Forelimb muscle (tissue), 1 donor: ENCODE data around the gene HOATZ. TPM values are rescaled to one million over a fixed set of nuclear protein-coding genes. Genes with fewer than 3 reads are reported as not detected.

Experiments
- DNase-seq: peaks from one replicate; pipeline ENCODE4 v3.0.0-alpha.2; 2013; ENCODE audit warnings: low read depth
- polyA plus RNA-seq: library from polyadenylated mRNA; unstranded; fragments of 120-200 nt; gene quantifications from one replicate; pipeline ENCODE4 v1.2.1, GENCODE V29; 2013; ENCODE audit not compliant: insufficient read length

HOATZ gene
- not detected for polyA plus RNA-seq

GRCh38 chr11:111514216-111515031 lies at the start of gene HOATZ:
Gene HOATZ (plus strand): TSS chr11:111514778. CDS start chr11:111514785, 7 bp downstream.
- DNase-seq, result no peak

DNA sequence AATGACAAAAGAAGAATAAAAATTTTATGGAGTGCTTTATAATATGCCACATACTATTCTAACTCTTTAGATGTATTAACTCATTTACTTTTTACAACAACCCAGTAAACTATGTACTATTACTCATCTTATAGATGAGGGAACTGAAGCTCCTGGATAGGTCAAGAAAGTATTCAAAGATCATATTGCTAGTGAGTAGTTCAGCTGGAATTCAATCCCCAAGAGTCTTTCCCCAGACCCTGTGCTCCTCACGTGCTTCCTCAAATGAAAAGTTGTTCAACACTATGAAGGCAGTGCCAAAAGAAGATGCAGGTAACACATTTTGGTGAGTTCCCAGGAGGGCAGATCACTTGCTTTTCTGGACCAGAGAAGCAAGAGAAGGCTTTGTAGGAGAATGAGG lies 49.2 kb upstream of the HOATZ start:
- DNase-seq, result no peak

DNA sequence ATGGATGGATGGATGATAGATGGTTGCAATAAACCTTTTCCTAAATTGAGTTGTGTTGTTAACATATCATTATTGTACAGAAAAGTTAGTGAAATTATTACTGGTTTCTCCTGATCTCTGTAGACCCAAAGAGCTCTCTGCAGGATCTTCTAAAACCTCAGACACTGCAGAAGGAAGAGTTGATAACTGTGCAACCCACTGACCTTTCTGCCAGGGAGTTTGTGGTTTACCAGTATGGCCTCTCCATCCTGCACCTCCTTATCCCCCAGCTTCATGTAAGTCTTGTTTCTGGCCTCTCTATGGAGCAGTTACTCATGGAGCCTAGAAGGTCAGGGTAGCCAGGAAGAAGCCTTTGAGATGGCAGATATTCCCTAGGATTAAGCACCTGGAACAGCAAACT lies 48.0 kb upstream of the HOATZ start:
- DNase-seq, result no peak

GRCh38 chr11:111469200-111469599 lies 45.4 kb upstream of the HOATZ start:
- no peak for DNase-seq

- DNase-seq, result no peak
Measured at GRCh38 chr11:111472228-111472627, 42.4 kb upstream of the HOATZ start.

- no peak for DNase-seq
Measured at GRCh38 chr11:111474432-111474831, 40.1 kb upstream of the HOATZ start.

GRCh38 chr11:111476366-111476765 lies 38.2 kb upstream of the HOATZ start:
- no peak for DNase-seq

- DNase-seq, result peak; percentile 9
Measured at GRCh38 chr11:111476956-111477355, 37.6 kb upstream of the HOATZ start.

GRCh38 chr11:111477898-111478297 lies 36.7 kb upstream of the HOATZ start:
- DNase-seq, result no peak

DNA sequence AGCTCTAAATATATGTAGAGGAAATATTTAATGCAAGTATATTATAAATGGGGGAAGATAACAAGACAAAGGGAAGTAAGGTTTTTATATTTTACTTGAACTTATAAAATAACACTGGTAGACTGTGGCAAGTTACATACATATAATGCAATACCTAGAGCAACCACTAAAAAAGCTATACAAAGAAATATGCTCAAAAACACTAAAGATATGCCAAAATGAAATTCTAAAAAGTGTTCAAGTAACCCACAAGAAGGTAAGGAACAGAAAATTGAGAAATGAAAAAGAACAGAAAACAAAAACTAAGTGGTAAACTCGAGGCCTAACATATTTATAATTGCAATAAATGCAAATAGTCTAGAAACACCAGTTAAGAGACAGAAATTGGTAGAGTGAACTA lies 34.9 kb upstream of the HOATZ start:
- no peak for DNase-seq

DNA sequence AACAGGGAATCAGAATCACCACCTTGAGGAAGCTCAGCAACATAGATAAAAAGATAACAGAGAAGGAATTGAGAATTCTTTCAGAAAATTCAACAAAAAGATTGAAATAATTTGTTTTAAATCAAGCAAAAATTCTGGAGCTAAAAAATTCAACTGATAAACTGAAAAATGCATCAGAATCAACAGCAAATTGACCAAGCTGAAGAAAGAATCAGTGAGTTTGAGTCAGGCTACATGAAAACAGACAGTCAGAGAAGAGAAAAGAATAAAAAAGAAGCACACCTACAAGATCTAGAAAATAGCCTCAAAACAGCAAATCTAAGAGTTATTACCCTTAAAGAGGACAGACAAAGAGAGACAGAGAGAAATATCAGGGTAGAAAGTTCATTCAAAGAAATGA lies 31.1 kb upstream of the HOATZ start:
- DNase-seq, result no peak

- DNase-seq, result no peak
Measured at GRCh38 chr11:111490496-111490895, 24.1 kb upstream of the HOATZ start.

GRCh38 chr11:111494040-111494439 lies 20.5 kb upstream of the HOATZ start:
- DNase-seq, result no peak

DNA sequence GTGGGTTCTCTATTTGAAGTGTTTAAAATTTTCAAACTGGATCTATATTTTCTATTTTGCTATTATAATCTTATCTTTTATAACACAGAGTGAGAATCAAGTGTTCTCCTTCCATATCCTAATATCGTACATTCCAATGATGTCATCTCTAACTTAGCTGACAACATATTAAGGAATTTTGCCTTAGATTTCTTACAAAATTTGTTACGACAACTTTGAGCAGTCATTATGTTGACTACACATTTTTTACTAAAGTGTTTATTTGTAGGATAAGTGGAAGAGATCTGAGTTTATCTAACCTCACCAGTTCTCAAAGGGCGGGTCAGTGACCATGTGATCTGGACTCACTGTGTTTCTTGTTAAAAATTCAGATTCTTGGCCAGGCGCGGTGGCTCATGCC lies 15.1 kb upstream of the HOATZ start:
- no peak for DNase-seq

DNA sequence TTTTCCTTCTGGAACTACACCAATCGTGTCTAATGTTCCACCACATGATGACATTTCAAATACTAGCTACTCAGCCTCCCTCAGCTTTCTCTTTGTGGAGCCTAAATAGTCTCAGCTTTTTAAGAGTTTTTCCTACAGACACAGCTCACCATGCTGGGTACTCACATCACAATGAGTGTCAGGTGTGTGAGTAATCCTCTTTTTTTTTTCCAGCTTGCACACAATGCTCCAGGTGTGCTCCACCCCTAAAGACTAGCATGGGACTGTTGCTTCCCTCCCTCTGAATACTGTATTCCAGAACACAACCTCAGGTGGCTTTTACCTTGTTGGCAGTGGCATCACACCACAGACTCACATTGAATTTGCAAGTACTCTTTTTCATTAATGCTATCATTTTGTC lies 14.1 kb upstream of the HOATZ start:
- no peak for DNase-seq

- no peak for DNase-seq
Measured at GRCh38 chr11:111502611-111503010, 12.0 kb upstream of the HOATZ start.

- DNase-seq, result no peak
Measured at GRCh38 chr11:111510311-111510710, 4.3 kb upstream of the HOATZ start.

DNA sequence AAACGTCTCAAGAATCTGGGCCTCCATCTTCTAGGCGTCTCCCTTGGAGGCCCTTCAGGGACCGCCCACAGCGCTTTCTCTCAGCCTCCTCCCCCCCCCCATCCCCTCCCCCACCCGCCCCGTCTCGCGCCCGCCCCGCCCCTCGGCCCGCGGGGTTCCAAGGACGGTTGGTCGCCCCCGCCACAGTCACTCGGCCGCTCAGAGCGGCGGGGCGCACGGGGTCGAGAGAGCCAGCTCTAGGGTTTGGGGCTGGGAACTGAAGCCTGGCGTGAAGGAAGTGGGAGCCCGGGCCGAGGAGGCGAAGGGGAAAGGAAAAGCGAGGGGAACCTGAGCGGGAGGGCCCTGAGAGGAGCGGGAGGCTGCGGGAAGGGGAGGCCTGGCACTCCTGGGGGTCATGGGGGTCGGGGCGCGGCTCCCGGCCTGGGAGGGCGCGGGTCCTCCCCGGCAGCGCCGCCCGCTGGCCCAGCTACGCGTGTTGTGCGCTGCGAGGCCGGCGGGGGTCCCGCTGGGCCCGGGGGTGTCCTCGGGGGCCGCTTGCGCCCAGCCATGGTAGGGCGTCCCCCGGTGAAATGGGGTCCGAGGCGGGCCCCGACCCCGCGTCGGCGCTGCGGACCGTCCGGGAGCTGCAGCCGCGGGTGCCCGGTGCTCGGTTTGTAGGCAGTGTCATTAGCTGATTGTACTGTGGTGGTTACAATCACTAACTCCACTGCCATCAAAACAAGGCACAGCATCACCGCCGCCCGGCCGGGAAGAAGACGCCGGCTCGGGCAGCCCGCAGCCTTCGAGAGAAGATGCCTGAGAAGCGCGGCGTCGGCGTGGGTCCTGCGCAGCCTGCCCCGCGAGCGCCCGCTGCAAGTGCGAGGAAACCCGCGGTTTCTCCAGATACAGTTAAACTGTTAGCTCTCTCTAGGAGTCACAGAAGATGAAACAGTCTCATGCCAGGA lies 2.0 kb upstream of the HOATZ start, which contains the start of gene BTG4:
TSS of gene BTG4 (minus strand) at position 91 of the 944 bp plus-strand sequence. CDS start 13,610 bp downstream, outside the sequence.
- DNase-seq, result no peak

DNA sequence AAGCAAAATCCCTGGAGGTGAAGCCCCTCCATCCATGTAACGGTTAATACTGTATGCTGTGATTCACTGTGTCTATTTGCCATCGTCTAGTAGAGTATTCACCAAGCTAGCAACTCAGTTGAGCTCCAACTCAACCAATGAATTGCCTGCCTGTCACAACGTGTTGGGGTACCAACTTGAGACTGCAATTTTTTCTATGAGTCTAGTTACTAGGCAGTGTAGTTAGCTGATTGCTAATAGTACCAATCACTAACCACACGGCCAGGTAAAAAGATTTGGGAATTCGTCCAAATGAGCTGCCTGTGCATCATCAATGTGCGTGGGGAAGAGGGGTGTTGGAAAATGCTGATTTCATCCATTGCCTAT lies 1.4 kb upstream of the HOATZ start:
- DNase-seq, result no peak

- DNase-seq, result no peak
Measured at GRCh38 chr11:111515591-111515990, 1.0 kb downstream of the HOATZ start.

GRCh38 chr11:111518668-111519067 lies 4.1 kb downstream of the HOATZ start:
- DNase-seq, result no peak

- no peak for DNase-seq
Measured at GRCh38 chr11:111520560-111520959, 6.0 kb downstream of the HOATZ start.

GRCh38 chr11:111521135-111521534 lies 6.6 kb downstream of the HOATZ start:
- DNase-seq, result no peak
